ENCODE results near the gene CHN1.

The CHN1 gene

DNA sequence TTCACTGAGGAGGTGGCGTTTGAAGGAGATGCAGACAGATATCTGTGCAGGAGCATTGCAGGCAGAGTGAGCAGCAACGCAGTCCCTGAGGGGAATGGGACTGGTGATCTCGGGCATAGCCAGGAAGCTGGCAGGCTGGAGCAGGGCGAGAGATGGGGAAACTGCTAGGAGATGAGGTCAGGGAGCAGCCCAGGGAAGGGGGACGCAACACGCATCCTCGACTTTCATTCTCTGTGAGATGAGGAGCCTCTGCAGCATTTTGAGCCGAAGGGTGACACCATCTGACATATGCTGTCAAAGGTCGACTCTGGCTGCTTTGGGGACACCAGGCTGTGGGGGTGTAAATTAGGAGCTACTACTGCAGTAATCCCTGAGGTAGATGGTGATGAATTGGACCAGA, 236.6 kb downstream of the CHN1 start:
- no peak for DNase-seq (ENCODE audit: low read depth, low spot score)

DNA sequence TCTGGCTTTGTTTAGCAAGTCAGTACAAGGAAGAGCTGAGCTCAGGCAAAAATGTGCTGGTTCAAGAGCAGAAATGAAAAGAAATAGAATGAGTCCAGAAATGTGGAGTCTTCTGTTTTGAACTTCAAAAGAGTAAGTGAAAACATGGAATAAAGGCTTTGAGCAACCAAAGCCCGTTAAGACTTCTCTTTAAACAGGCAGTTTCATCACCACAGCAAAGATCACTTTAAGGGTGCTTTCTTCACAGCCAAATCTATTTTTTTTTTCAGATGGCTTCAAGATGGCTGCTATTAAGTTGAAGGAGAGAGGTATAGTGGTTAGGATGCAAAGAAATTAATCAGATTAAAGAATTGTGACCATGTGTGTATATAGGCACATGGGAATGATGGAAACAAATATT, 238.9 kb downstream of the CHN1 start:
- no peak for DNase-seq (ENCODE audit: low read depth, low spot score)

DNA sequence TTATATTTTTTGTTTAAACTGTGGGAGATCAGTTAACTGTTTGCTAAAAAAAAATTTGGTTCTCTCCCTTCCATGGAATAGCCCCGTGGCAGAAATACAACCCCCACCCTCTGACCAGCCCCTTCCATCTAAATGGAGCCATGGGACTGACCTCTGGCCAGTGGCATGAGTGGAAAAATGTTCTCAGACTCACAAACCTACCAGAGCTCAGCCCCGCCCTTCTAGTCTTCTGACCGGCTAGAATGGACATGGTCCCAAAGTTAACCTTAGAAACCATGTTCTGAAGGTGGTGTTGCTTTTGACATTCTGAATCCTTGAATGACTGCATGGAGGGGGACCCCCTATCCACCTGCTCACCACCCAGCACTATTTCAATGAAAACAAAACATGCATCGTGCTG, 239.6 kb downstream of the CHN1 start:
- DNase-seq (ENCODE audit: low read depth, low spot score) = no peak

DNA sequence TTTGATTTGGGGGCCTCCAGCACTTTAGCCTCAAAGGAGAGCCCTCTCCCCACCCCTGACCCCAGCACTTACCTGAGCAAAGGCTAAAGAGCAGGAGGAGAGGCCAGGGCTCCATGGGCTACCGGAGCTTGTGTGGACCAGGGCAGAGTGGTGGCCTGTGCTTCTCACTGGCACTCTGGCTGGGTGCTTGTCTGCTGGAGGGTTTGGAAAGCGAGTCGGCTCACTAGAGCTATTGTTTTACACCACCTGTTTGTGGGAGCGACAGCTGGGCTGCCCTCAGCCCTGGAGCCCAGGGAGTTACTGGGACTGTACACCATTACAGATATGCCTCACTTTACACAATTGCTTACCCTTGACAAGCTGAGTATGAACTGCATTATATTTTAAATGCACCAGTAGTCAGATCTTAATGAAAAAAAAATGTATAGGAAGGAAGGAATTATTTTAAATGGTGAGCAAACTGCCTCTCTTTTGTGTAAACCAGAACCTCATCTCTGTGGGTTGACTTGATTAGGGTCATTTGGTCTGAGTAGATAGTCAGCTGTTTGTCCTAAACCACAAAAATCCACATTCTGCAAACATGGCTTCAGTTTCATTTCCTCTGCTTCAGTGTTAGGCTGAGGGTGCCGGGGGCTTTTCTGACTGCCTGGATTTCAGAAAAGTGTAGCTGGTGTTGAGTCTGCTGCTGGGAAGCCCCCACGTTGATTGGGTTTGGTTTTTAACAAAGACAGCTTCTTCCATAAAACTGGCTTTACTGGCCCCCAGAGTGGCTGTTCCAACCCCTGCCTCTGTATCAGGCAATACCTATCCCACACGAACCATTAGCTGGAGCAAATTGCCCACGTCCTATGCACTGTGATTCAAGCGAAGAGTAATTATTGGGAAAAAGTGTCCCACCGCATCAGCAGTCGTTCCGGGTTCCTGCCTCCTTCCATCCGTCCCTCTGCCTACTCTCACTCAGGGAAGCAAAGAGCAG, 240.6 kb downstream of the CHN1 start, which contains the start of gene CHRNA1:
Gene CHRNA1 (minus strand): TSS at position 193 of the 976 bp plus-strand sequence. CDS start 78 bp downstream, at position 115.
- DNase-seq (ENCODE audit: low read depth, low spot score) = peak; percentile 57

DNA sequence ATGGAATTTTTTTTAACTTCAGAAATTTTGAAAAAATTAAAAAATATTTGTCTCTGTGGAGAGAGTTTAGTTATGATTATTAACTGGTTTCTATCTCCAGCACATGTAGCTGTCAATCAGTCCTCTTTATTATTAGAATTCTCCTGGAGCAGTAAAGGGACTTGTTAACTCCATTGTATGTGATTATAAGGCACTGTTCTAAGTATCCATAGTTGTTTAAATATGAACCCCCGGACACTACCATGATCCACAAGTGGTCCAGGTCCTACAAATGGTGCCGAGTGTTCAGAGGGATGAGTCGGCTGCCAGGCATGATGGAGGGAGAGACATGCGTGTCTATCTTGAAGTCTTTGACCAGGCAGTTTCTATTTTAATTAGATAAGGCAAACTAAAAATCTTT, 241.4 kb downstream of the CHN1 start:
- DNase-seq (ENCODE audit: low read depth, low spot score) = no peak

DNA sequence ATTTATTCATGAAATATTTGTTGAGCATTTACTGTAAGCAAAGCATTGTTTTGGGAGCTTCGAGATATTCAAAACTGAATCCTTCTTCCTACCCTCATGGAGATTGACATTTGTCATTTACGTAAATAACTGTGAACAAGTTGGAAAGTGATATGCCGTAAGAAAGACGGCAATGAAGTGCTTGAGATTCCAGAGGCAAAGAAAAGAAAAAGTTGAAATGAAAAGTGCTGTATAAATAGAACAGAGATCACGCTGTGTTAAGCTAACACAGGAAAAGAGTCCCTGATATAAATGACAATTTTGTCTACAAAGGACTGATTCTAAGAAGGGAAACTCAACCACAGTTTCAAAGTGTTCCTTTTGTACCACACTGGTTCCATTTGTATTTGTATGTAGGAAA, 242.7 kb downstream of the CHN1 start:
- no peak for DNase-seq (ENCODE audit: low read depth, low spot score)

DNA sequence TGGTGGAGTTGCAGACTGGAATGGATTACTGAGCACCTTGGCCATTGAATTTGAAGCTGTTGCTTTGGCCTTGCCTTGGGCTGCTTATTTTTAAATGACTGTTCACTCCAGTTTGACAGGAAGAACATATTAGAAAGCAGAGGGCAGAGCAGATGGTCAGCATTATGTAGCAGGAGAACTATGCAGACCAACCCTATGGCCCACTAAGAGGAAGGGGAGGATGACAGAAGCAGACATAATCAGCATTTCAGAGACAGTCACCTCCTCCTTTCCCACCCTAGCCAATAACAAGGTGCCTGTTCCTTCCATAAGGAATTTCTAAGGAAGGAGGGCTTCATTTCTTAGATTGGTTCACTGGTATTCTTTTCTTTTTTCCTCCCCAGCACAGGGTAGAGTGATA, 243.3 kb downstream of the CHN1 start:
- DNase-seq (ENCODE audit: low read depth, low spot score) = no peak

DNA sequence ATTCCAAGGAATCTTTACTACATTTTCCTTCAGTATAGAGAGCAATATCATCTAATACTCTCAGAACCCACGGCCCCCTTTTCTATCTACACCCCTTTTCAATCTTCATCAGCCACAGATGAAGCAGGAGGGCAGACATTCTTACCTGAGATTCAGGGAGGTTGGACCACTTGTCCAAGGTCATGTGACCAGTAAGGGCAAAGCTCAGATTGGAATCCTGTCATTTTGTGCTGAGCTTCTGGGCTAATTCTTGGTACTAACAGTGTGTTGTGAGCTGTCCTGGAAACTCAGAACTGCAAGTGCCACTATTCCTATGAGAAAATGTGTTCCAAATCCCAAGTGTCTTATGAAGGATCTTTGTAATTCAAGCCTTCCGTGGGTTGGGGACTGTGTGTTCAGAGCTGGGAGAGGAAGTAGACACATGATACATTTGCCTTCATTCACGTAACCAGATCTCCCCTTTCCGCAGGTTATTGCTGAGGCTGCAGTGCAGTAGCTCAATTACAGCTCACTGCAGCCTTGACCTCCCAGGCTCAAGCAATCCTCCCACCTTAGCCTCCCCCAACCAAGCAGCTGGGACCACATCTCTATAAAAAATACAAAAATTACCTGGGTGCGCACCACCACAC, 244.2 kb downstream of the CHN1 start:
- DNase-seq (ENCODE audit: low read depth, low spot score) = no peak

DNA sequence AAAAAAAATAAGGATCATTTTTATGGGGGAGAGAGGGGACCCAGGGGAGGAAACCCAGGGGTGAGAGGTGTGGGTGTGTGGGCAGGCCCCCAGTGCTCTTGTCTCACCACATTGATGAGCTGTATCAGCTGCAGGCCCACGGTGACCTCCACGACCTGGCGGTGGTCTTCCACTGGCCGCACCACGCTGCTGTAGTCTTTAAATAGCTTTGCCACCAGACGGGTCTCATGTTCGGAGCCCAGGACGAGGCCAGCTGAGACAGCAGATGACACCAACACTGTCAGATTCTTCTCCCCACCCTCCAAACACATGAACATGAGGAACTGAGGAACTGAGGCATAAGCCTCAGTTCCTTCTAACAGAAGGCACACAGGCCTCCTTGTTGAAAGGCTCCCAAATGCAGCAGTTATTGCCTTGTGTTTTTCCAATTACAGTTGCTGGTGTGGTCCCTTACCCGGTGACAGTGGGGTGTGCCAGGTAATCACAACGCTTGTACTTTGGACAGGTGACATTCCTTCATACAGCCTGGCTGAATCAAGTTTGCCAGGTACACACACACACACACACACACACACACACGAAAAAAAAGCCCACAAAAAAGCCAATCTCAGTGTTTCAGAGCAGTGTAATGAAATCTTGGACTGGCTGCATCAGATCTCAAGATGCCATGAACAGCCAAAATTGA, 245.7 kb downstream of the CHN1 start:
- DNase-seq (ENCODE audit: low read depth, low spot score) = no peak

DNA sequence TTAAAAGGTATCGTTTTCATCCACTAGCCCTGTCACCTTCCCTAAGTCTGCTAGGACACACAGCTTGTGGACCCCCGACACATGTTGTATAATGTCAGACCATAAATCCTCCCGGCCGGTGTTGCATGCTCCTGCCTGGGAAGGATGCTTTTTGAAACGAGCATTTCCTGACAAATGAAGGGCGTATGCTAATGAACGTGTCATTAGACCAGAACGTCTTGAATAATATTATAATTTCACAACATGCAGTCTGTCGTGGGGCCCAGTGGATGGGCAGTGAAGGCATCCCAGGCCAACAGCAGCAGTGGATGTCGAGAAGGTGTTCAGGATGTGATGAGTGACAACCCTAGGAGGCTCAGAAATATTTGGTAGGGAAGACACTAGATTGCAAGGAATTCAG, 248.4 kb downstream of the CHN1 start:
- no peak for DNase-seq (ENCODE audit: low read depth, low spot score)

DNA sequence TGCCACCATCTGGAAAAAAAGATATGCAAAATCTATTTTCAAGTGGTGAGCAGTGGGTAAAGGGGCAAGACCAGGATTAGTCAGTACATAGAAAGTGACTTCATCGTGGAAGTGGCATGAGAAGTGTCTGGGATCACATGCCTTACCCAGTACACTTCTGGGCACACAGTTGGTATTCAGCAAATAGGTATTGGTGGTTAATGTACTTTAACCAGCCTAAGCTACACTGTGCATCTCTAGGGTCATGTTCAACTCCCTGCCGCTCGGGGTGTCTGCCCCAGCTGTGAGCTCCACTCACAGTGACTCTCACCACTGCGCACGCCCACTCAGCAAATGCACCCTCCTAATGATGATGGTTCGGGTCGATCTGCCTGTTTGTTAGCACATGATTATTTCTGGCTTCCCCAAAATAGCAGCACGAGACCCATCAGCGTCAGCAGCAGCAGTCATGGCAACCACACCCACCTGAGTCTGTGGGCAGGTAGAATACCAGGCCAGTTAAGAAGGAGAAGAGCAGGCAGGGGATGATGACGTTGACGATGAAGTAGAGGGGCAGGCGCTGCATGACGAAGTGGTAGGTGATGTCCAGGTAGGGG, 252.0 kb downstream of the CHN1 start:
- DNase-seq (ENCODE audit: low read depth, low spot score) = no peak

DNA sequence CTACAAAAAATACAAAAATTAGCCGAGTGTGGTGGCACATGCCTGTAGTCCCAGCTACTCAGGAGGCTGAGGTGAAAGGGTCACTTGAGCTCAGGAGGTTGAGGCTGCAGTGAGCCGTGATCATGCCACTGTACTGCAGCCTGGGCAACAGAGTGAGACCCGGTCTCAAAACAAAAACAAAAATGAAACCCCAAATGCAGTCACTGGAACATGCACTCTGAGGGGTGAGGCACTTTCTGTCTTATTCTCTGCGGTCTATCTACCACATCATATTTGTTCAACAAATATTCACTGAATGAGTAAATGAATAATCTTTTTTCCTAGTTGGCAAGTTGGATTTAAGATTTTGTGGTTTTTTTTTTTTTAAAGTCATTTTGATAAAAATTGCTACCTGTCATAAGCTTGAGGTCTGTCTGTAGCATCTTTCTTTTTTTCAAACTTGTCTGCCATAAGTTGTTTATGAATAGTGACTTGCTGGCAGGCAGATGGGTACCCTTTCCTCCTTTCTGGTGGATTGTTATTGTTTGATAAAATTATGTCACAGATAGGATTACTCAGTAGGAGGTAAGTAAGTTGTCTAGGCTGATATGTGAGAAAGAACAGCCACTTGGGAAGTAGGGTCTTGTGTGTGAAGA, 252.7 kb downstream of the CHN1 start:
- no peak for DNase-seq (ENCODE audit: low read depth, low spot score)

DNA sequence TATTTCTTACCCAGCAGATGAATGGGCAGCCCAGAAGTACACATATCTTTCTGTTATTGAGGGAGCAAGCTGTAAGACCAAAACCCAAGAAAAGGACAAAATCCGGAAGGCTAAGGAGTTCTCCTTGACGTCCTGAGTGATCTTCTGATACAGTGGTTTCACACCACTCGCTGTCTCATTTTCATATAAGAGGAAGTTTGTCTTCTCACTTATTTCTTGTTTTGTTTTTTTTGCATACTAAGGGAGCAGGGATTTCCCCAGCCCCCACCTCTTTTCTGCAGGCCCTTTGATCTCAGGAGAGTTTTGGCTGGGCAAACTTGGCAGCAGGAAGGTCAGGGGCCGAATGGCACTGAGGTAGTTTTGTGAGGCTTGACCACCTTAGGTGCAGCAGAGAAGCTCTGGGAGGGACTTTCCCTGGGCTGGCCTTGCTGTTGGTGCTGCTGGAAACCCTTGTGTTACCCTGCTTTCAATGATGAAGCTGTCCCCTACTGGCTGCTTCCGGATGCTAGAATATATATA, 254.2 kb downstream of the CHN1 start:
- DNase-seq (ENCODE audit: low read depth, low spot score) = no peak

DNA sequence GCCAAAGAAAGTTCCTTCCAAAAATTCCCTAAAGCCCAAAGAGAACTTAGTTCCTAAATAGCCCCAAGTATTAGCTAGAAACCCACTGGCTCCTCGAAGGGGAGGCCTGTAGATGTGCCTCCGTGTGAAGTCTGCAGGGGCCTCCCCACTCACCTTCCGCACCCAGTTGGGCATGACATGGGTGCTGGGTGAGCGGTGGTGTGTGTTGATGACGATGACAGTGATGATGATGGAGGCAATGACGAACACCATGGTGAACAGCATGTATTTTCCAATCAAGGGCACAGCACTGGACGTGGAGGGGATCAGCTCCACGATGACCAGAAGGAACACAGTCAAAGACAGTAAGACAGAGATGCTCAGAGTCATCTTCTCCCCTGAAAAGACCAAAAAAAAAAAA, 255.4 kb downstream of the CHN1 start:
- no peak for DNase-seq (ENCODE audit: low read depth, low spot score)

DNA sequence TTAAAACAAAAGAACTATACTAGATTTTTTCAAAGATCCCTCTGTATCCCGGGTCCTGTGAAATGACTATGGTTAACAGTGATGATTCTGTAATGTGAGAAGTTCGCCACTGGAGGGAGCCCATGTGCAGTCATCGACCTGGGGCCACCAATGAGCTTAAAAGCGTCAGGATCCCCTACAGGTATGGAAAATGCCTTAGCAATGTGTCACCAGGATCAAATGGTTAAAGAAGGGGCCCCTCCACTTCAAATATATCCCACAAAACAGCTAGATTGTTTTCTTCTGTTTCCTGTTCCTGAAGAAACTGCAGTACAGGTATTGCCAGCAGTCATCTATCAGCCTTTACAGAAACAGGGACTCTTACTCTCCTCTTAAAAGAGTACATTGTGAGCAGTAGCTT, 256.2 kb downstream of the CHN1 start:
- DNase-seq (ENCODE audit: low read depth, low spot score) = peak; percentile 78
